C4-2B (cell line): Measurements from ENCODE around the gene TSFM.

ENCODE experiments used
- H3K27ac ChIP-seq: fragments of 450-650 bp; 2 replicates; pipeline ENCODE4 v1.5.1; 2017
- ZFX ChIP-seq: fragments of 450-650 bp; IDR thresholded peaks from 2 replicates; pipeline ENCODE4 v1.6.1; 2017
- TF ChIP-seq, protein P1 (sequence below): fragments of 450-650 bp; conservative IDR thresholded peaks from 2 replicates; pipeline ENCODE4 v1.5.1; 2017; ENCODE audit warnings: mild to moderate bottlenecking

Gene TSFM

DNA sequence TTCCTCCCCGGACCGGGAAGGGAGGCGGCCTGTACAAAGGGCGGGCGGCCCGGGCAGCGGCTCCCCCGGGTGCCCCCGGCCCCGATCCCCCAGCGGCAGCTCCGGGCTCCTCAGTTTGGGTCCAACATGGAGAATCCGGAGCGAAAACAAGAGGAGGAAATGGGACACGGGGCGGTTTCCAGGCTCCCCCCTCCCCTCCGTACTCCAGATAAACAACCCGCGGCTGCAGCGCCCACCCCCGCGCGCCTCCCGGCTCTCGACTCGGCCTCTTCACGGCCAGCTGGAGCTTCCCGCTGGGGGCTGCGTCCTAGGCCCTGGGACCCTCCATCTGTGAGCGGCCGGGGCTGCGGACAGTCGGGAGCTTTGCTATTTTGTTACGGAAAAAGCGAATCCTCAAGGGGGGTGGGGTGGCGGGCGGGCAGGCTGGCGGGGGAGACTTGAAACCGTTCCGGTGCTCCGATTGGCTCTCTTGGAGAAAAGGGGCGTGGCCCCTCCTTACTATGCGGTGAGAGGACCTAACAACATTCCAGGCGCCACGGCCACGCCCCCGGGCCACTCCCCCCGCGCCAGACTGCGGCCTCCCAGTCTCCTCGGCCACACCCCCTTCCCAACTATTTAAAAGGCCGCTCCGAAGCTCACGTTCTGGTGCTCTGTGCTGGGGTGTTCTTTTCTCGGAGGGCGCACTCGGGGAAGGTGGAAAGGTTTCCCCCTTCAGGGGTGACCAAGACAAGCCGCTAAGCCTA is 64.2 kb downstream of the TSFM start, which contains the start of gene CTDSP2:
Gene CTDSP2 (minus strand): TSS at position 153 of the 743 bp plus-strand sequence. CDS start 294 bp downstream, outside the sequence.
- H3K27ac ChIP-seq, result peak within 1 kb of the TSS; percentile 94
- TF ChIP-seq, protein P1, sequence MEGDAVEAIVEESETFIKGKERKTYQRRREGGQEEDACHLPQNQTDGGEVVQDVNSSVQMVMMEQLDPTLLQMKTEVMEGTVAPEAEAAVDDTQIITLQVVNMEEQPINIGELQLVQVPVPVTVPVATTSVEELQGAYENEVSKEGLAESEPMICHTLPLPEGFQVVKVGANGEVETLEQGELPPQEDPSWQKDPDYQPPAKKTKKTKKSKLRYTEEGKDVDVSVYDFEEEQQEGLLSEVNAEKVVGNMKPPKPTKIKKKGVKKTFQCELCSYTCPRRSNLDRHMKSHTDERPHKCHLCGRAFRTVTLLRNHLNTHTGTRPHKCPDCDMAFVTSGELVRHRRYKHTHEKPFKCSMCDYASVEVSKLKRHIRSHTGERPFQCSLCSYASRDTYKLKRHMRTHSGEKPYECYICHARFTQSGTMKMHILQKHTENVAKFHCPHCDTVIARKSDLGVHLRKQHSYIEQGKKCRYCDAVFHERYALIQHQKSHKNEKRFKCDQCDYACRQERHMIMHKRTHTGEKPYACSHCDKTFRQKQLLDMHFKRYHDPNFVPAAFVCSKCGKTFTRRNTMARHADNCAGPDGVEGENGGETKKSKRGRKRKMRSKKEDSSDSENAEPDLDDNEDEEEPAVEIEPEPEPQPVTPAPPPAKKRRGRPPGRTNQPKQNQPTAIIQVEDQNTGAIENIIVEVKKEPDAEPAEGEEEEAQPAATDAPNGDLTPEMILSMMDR, result no peak
- no peak for TF ChIP-seq ZFX
